Astrocyte (in vitro differentiated cells and primary cell): Measurements from ENCODE around the gene ENDOV.

Experiments used
- EZH2 ChIP-seq: IDR thresholded peaks from 2 replicates; pipeline ENCODE4 v1.6.1; 2012; ENCODE audit warnings: mild to moderate bottlenecking, low read length, inconsistent platforms; ENCODE audit not compliant: insufficient read depth
- TF ChIP-seq, protein P1 (sequence below): IDR thresholded peaks from 2 replicates; pipeline ENCODE4 v1.5.1; 2011; ENCODE audit warnings: low read depth, mild to moderate bottlenecking, inconsistent platforms, low read length, moderate library complexity; ENCODE audit not compliant: insufficient read depth

DNA sequence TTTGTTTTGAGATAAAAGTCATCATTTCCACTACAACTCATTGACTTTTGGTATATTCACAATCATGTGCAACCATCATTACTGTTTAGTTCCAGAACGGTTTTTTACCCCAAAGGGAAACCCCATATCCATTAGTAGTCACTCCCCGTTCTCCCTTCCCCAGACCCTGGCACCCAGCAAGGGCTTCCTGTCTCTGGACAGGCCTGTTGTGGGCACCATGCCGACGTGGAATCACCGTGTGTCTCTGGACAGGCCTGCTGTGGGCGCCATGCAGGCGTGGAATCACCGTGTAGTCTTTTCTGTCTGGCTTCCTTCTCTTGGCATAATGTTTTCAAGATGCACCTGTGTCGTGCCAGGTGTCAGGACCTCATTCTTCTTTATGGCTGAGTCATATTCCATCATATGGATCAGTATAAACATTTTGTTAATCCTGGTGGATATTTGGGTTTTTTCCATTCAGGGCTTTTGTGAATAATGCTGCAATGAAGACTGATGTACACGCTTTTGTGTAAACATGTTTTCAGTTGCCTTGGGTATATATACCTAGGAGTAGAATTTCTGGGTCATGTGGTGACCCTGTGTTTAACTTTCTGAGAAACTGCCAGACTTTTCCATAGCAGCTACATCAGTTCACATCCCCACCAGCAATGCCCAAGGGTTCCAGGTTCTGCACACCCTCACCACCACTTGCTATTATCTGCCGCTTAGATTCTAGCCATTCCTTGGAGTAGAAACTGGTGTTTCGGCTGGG lies 19.1 kb downstream of the ENDOV start:
- TF ChIP-seq, protein P1, sequence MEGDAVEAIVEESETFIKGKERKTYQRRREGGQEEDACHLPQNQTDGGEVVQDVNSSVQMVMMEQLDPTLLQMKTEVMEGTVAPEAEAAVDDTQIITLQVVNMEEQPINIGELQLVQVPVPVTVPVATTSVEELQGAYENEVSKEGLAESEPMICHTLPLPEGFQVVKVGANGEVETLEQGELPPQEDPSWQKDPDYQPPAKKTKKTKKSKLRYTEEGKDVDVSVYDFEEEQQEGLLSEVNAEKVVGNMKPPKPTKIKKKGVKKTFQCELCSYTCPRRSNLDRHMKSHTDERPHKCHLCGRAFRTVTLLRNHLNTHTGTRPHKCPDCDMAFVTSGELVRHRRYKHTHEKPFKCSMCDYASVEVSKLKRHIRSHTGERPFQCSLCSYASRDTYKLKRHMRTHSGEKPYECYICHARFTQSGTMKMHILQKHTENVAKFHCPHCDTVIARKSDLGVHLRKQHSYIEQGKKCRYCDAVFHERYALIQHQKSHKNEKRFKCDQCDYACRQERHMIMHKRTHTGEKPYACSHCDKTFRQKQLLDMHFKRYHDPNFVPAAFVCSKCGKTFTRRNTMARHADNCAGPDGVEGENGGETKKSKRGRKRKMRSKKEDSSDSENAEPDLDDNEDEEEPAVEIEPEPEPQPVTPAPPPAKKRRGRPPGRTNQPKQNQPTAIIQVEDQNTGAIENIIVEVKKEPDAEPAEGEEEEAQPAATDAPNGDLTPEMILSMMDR, result no peak
- TF ChIP-seq EZH2, result no peak
